ENCODE measurements around the gene SLC45A2. TPM values are rescaled to one million over a fixed set of nuclear protein-coding genes. Genes with fewer than 3 reads are reported as not detected.
A peak's percentile ranks its signal among the peaks of the same experiment; 100 is the strongest.

The SLC45A2 gene
- total RNA-seq, 3 donors from 2014 or later = 0.28 to 1.2 (median 1.0) TPM

GRCh38 chr5:34016750-34017149 lies 32.3 kb upstream of the SLC45A2 start:
- no peak overlapping the region for H3K4me3 ChIP-seq
- H3K9me3 ChIP-seq = no peaks in the 10 kb centered on the region
- DNase-seq (no peak), ATAC-seq (no peak)
- TF ChIP-seq CTCF (IDR thresholded peaks at IDR 0.05) = no peak
- H3K4me1 ChIP-seq (ENCODE audit: low read depth) = no peaks in the 10 kb centered on the region
- intact Hi-C loops (cut with DNase I, micrococcal nuclease) = no loop called here
- no peaks in the 10 kb centered on the region for H3K36me3 ChIP-seq (ENCODE audit: low read depth)

GRCh38 chr5:34016222-34016621 lies 31.7 kb upstream of the SLC45A2 start:
- no peak for ATAC-seq
- no peaks in the 10 kb centered on the region for H3K4me1 ChIP-seq (ENCODE audit: low read depth)
- no peak for DNase-seq
- no peak for TF ChIP-seq CTCF (IDR thresholded peaks at IDR 0.05)
- no peak overlapping the region for H3K4me3 ChIP-seq
- H3K36me3 ChIP-seq (ENCODE audit: low read depth) = no peaks in the 10 kb centered on the region
- intact Hi-C loops (cut with DNase I, micrococcal nuclease) = no loop called here
- H3K9me3 ChIP-seq = no peaks in the 10 kb centered on the region

GRCh38 chr5:34015120-34015822 lies 30.8 kb upstream of the SLC45A2 start:
- Histone ChIP-seq H3K9me3 (no peaks in the 10 kb centered on the region), H3K36me3 (ENCODE audit: low read depth) (no peaks in the 10 kb centered on the region), H3K4me1 (ENCODE audit: low read depth) (no peaks in the 10 kb centered on the region), H3K4me3 (no peak overlapping the region)
- no peak for TF ChIP-seq CTCF (IDR thresholded peaks at IDR 0.05)
- ATAC-seq = peak; percentile 89
- intact Hi-C loops (cut with DNase I, micrococcal nuclease) = no loop called here
- DNase-seq = peak in 1 of 3 donors; percentile 58

GRCh38 chr5:34014626-34015025 lies 30.1 kb upstream of the SLC45A2 start:
- TF ChIP-seq CTCF (IDR thresholded peaks at IDR 0.05) = no peak
- ATAC-seq (peak; percentile 72), DNase-seq (no peak)
- no peaks in the 10 kb centered on the region for H3K9me3 ChIP-seq
- H3K4me3 ChIP-seq = no peak overlapping the region
- no peaks in the 10 kb centered on the region for H3K36me3 ChIP-seq (ENCODE audit: low read depth)
- intact Hi-C loops (cut with DNase I, micrococcal nuclease) = no loop called here
- no peaks in the 10 kb centered on the region for H3K4me1 ChIP-seq (ENCODE audit: low read depth)

- ATAC-seq (no peak), DNase-seq (no peak)
- TF ChIP-seq CTCF (IDR thresholded peaks at IDR 0.05) = no peak
- intact Hi-C loops (cut with DNase I, micrococcal nuclease) = no loop called here
- Histone ChIP-seq H3K4me3 (no peak overlapping the region), H3K9me3 (no peaks in the 10 kb centered on the region), H3K36me3 (ENCODE audit: low read depth) (no peaks in the 10 kb centered on the region), H3K4me1 (ENCODE audit: low read depth) (peaks cover 8% of the 10 kb centered on the region)
Observed at GRCh38 chr5:34013547-34013946, 29.1 kb upstream of the SLC45A2 start.

GRCh38 chr5:34012791-34013190 lies 28.3 kb upstream of the SLC45A2 start:
- H3K4me1 ChIP-seq (ENCODE audit: low read depth) = peaks cover 8% of the 10 kb centered on the region
- no peak for ATAC-seq

More at GRCh38 chr5:34012791-34013190, 28.3 kb upstream of the SLC45A2 start:
- no peak for TF ChIP-seq CTCF (IDR thresholded peaks at IDR 0.05)
- no peak for DNase-seq
- H3K9me3 ChIP-seq = no peaks in the 10 kb centered on the region
- H3K36me3 ChIP-seq (ENCODE audit: low read depth) = no peaks in the 10 kb centered on the region
- no peak overlapping the region for H3K4me3 ChIP-seq
- intact Hi-C loops (cut with DNase I, micrococcal nuclease) = no loop called here
